ENCODE measurements around the gene SEC14L2.
"Not testable (repeated sequence)": the region's sequence is repeated elsewhere in the genome, so short reads cannot be mapped to it uniquely, and the experiment has no call there.

Gene SEC14L2

DNA sequence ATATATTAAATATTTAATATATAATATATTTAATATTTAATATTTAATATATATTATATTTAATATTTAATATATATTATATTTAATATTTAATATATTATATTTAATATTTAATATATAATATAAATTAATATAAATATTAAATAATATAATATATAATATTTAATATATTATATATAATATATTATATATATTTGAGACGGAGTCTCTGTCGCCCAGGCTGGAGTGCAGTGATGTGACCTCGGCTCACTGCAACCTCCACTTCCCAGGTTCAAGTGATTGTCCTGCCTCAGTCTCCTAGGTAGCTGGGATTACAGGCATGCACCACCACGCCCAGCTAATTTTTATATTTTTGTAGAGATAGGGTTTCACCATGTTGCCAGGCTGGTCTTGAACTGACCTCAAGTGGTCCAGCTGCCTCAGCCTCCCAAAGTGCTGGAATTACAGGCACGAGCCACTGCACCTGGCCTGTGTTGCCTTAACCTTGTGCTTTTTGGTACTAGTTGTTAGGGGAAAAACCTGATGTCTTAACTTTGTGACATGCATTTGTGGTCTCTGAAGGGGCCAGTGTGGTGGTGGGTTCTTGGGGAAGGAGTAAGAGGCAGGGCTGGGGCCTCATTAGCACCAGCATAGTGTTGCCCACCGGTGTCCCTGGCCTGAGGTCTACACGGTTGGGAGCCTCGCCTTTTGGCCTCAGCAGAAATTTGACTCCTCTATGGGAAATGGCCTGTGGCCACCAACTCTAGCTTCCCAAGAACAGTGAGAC, 58.4 kb downstream of the SEC14L2 start:
- DNase-seq (ENCODE audit: low spot score), result no peak

DNA sequence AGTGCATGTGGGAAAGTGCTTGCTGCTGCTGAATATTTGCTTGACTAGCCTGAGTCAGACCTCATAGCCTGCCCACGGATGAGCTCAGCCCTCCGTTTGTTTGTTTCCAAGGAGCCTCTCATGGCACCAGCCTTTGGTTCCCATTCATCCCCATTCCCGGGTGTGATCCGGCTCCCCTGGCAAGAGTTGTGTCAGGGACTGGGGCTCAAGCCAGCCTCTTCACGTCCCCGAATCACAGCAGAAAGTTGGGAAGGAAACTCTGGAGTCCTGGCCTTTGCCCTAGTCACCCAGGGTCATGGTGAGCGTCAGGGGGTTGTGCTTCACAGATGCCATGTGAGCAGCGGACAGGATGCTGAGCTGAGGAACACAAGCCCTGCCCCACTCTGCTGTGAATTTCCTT, 61.2 kb downstream of the SEC14L2 start:
- no peak for DNase-seq (ENCODE audit: low spot score)

DNA sequence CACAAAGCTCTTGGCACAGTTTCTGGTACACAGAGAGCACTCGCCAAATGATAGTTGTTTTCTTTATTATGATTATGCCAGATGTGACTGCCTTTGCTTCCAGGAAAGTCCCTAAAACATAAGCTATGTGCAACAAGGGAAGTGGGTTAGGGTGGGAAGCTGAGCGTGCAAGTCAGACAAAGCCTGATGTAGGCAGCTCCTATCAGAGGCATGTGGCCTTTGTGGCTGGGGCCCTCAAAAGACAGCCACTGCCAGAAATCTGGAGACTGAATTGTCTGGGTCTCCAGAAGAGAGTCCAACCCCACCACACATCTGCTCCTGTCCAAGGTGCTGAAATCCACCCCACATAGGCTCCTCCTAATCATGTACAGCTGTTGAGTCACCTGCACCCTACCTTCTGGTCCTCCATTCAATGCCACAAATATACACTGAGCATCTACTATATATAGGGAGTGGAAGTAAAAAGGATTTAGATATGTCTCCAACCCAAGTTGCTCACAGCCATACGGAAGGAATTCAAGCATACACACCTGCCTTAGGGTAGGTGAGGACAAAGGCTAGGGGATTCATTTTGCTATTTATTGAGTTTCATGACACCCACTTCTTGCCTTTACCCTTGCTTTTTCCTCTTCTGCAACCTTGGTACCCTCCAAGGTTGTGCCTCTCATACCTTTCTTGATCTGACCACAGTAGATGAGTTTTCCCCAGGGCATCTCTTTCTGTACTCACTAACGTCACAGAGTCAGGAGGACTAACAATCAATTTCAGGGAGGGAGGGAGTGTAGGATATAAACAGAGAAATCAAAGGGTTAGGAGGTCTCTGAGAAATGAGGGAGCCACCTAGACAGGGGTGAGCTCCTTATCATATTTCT, 62.6 kb downstream of the SEC14L2 start:
- DNase-seq (ENCODE audit: low spot score), result no peak

DNA sequence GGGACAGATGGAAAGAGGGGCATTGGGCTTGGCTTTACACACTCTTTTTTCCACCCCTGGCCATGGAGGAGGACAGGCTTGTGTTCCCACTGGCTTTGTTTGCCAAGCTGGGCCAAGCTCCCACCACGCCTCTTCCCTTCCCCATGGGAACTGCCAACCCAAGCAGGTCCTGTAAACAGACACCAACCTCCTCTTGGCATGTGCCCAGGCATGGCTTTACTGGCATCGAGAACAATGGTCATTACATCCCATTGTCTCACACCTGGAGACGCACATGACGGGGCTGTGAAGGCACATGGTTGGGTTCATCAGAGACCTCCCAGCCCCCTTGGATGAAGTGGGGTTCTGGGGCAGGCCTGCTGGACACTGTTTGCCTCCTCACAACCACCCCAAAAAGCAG, 63.3 kb downstream of the SEC14L2 start:
- no peak for DNase-seq (ENCODE audit: low spot score)

DNA sequence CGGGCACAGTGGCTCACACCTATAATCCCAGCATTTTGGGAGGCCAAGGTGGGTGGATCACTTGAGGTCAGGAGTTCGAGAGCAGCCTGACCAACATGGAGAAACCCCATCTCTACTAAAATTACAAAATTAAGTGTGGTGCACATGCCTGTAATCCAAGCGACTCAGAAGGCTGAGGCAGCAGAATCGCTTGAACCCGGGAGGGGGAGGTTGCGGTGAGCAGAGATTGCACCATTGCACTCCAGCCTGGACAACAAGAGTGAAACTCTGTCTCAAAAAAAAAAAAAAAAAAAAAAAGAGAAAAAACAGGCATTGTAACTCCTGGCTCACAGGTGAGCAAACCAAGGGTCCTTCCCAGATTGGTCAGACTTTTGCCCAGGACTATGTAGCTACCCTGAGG, 63.7 kb downstream of the SEC14L2 start:
- not testable (repeated sequence) for DNase-seq (ENCODE audit: low spot score)

DNA sequence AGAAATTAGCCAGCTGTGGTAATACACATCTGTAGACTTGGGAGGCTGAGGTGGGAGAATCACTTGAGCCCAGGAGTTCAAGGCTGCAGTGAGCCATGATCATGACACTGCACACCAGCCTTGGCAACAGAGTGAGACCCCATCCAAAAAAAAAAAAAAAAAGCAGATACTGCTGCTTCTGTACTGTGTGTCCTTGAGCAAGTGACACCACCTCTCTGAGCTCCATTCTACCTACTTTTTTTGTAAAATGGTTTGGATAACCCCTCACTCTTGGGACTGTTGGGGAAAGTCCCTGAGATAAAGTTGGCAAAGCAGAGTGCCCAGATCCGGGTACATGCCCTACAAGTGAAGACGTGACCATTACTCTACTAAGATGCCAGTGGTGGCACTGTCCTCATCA, 72.3 kb downstream of the SEC14L2 start:
- no peak for DNase-seq (ENCODE audit: low spot score)

DNA sequence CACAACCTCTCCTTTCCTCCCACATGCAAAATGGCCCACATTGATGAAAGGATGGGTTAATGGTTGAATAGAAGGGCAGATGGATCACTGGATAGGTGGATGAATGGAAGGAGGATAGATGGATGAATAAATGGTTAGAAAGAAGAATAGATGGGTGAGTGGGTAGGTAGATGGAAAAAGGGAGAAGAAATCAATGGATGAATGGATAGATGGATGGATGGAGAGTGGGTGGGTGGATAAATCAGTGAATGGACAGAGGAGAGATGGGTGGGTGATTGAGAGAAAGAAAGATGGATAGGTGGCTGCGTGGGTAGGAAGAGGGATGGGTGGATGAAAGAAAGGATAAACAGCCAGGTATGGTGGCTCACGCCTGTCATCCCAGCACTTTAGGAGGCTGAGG, 73.8 kb downstream of the SEC14L2 start:
- no peak for DNase-seq (ENCODE audit: low spot score)

DNA sequence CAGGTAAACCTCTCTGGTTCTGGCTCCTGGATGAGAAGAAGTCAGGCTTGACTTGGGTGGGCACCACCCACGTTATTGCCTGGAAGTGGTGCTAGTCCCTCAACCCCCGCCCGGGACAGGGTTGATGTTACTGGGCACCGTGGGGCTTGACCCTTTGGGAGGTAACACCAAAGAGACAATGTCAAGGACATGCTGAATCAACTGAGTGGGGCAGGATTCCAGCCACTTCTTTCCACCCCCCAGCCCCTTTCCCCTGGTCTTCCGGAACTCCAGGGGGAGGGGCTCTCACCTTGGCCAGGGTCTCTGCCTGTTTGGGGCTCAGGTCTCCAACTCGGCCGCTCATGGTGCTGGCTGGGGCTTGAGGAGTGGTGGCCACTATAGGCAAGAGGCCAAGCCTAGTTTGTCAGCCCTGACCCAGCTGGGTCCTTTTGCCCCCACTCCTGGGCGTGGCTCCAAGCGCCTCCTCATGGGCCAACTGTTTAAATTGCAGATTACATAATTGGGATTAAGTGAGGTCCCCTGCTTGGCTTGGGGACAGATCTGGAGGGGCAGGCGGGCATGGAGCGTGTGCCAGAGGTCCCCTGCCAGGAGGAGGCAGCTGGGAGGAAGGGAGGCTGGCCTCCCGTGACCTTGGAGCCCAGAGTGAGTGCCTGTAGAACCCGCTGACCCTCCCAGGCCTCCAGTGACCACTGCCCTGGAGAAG, 74.9 kb downstream of the SEC14L2 start, which contains the start of gene SEC14L3:
SEC14L3 (minus strand) TSS at position 402 of the 703 bp plus-strand sequence; CDS start at position 343, 59 bp downstream.
- no peak for DNase-seq (ENCODE audit: low spot score)

DNA sequence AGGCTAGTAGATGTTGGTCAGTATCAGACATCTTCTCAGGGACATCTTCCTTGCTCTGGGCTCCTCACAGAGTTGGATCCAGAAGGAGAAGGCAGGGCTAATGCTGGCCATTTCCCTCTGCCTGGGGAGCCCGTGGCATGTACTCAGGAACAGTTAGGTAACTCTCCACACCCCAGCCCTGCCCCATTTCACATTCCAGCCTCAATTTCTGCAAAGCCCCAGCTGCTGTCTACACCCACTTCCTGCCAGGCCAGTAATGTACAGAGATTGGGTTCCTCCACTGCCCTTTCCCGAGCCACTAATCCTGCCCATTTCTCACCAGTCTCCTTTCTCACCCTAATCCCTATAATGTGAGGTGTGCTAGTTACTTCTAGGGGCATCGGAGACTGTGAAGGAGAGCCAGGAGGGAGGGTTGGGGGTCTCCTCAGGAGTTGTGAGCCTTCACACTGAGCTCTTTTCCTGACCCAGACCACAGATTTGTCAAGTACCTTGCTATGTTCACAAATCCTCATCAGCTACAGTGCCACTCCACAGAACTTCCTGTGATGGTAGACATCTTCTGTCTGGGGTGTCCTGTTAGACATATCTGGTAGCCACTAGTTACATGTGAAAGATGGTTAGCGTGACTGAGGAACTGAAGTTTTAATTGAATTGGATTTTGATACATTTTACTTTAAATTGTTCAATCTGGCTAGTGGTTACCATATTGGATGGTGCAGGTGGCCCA, 76.3 kb downstream of the SEC14L2 start:
- no peak for DNase-seq (ENCODE audit: low spot score)

DNA sequence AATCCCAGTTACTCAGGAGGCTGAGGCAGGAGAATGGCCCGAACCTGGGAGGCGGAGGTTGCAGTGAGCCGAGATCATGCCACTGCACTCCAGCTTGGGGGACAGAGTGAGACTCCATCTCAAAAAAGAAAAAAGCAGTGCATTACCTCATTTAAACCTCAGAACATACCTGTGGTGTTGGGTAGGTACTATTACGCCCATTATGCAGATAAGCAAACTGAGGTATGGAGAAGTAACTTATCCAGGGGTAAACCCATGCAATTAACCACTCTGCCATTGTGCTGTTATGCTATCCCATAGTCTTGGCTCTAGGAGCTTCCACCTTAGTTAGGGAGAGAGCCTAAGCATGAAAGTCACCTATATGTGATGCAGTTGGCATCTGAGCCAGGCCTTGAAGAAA, 77.3 kb downstream of the SEC14L2 start:
- DNase-seq (ENCODE audit: low spot score), result no peak

All from CD4-positive, alpha-beta T cell treated with Interleukin-2 at 100 ng/mL for 4 hours (primary cell).